ENCODE results near the gene BRDT. TPM values are rescaled to one million over a fixed set of nuclear protein-coding genes. Genes with fewer than 3 reads are reported as not detected.

Gene BRDT
- not detected for total RNA-seq
- polyA plus RNA-seq, result not detected

- H3K36me3 ChIP-seq (ENCODE audit: control insufficient read depth, insufficient read depth, low read length), result no peaks in the 10 kb centered on the region
- no peak for ATAC-seq (ENCODE audit: low read depth in 2 of 2)
- no peaks in the 10 kb centered on the region for H3K9me3 ChIP-seq (ENCODE audit: control insufficient read depth in 2 of 2, low read length in 2 of 2)
- H3K27me3 Mint-ChIP-seq, result peaks cover 6% of the 10 kb centered on the region
- H3K9me3 Mint-ChIP-seq, result peaks cover 0 to 7% (median 3%) of the 10 kb centered on the region in 7 donors
- H3K27ac Mint-ChIP-seq, result peak within 1 kb of the TSS; percentile 0 to 86 (median 84)
- no peaks in the 10 kb centered on the region for H3K27me3 ChIP-seq (ENCODE audit: control insufficient read depth, insufficient read depth, low read length)
- peaks cover 9% of the 10 kb centered on the region for H3K4me1 ChIP-seq (ENCODE audit: control insufficient read depth, insufficient read depth, low read length, poor library complexity, severe bottlenecking)
- no peak for DNase-seq
- peak within 1 kb of the TSS; percentile 68 for H3K4me3 ChIP-seq (ENCODE audit: low read depth, low read length)
- H3K4me1 Mint-ChIP-seq, result peaks cover 8 to 19% (median 18%) of the 10 kb centered on the region in 4 donors
- no peaks in the 10 kb centered on the region for H3K36me3 Mint-ChIP-seq
- H3K27ac ChIP-seq (ENCODE audit: insufficient read depth, low read length, poor library complexity, severe bottlenecking), result peak within 1 kb of the TSS; percentile 60
- peak within 1 kb of the TSS; percentile 33 to 91 (median 66) for H3K4me3 Mint-ChIP-seq
Measured at GRCh38 chr1:91949356-91949699, at the start of gene BRDT. Gene BRDT, plus strand, starts transcription at chr1:91949401. Its CDS starts 13,354 bp downstream, at chr1:91962755.

GRCh38 chr1:91900562-91900961 lies 48.6 kb upstream of the BRDT start:
- no peaks in the 10 kb centered on the region for H3K27me3 ChIP-seq (ENCODE audit: control insufficient read depth, insufficient read depth, low read length)
- H3K27ac Mint-ChIP-seq, result no peak overlapping the region
- peaks cover 32% of the 10 kb centered on the region for H3K27me3 Mint-ChIP-seq
- no peak overlapping the region for H3K4me3 Mint-ChIP-seq
- no peak overlapping the region for H3K4me3 ChIP-seq (ENCODE audit: low read depth, low read length)
- H3K36me3 ChIP-seq (ENCODE audit: control insufficient read depth, insufficient read depth, low read length), result no peaks in the 10 kb centered on the region
- DNase-seq (no peak), ATAC-seq (ENCODE audit: low read depth in 2 of 2) (no peak)
- H3K36me3 Mint-ChIP-seq, result no peaks in the 10 kb centered on the region
- no peaks in the 10 kb centered on the region for H3K9me3 Mint-ChIP-seq
- H3K9me3 ChIP-seq (ENCODE audit: control insufficient read depth in 2 of 2, low read length in 2 of 2), result no peaks in the 10 kb centered on the region
- H3K4me1 ChIP-seq (ENCODE audit: control insufficient read depth, insufficient read depth, low read length, poor library complexity, severe bottlenecking), result no peaks in the 10 kb centered on the region
- peaks cover 0 to 5% (median under 1%) of the 10 kb centered on the region in 4 donors for H3K4me1 Mint-ChIP-seq
- H3K27ac ChIP-seq (ENCODE audit: insufficient read depth, low read length, poor library complexity, severe bottlenecking), result no peak overlapping the region

- Histone ChIP-seq H3K36me3 (ENCODE audit: control insufficient read depth, insufficient read depth, low read length) (no peaks in the 10 kb centered on the region), H3K9me3 (ENCODE audit: control insufficient read depth in 2 of 2, low read length in 2 of 2) (no peaks in the 10 kb centered on the region), H3K27me3 (ENCODE audit: control insufficient read depth, insufficient read depth, low read length) (no peaks in the 10 kb centered on the region), H3K4me3 (ENCODE audit: low read depth, low read length) (no peak overlapping the region), H3K27ac (ENCODE audit: insufficient read depth, low read length, poor library complexity, severe bottlenecking) (no peak overlapping the region), H3K4me1 (ENCODE audit: control insufficient read depth, insufficient read depth, low read length, poor library complexity, severe bottlenecking) (no peaks in the 10 kb centered on the region)
- no peaks in the 10 kb centered on the region for H3K9me3 Mint-ChIP-seq
- no peak for DNase-seq
- peaks cover 32% of the 10 kb centered on the region for H3K27me3 Mint-ChIP-seq
- peaks cover 0 to 2% (median 0%) of the 10 kb centered on the region in 4 donors for H3K4me1 Mint-ChIP-seq
- H3K4me3 Mint-ChIP-seq, result no peak overlapping the region
- ATAC-seq (ENCODE audit: low read depth in 2 of 2), result no peak
- H3K36me3 Mint-ChIP-seq, result no peaks in the 10 kb centered on the region
- no peak overlapping the region for H3K27ac Mint-ChIP-seq
Measured at GRCh38 chr1:91901231-91901630, 48.0 kb upstream of the BRDT start.

GRCh38 chr1:91912266-91912665 lies 36.9 kb upstream of the BRDT start:
- Histone ChIP-seq H3K9me3 (ENCODE audit: control insufficient read depth in 2 of 2, low read length in 2 of 2) (no peaks in the 10 kb centered on the region), H3K27me3 (ENCODE audit: control insufficient read depth, insufficient read depth, low read length) (no peaks in the 10 kb centered on the region), H3K4me1 (ENCODE audit: control insufficient read depth, insufficient read depth, low read length, poor library complexity, severe bottlenecking) (no peaks in the 10 kb centered on the region), H3K4me3 (ENCODE audit: low read depth, low read length) (no peak overlapping the region), H3K27ac (ENCODE audit: insufficient read depth, low read length, poor library complexity, severe bottlenecking) (no peak overlapping the region), H3K36me3 (ENCODE audit: control insufficient read depth, insufficient read depth, low read length) (no peaks in the 10 kb centered on the region)
- H3K27me3 Mint-ChIP-seq, result peaks cover 8% of the 10 kb centered on the region
- H3K9me3 Mint-ChIP-seq, result peaks cover 0 to 3% (median 0%) of the 10 kb centered on the region in 7 donors
- DNase-seq, result no peak
- no peaks in the 10 kb centered on the region for H3K36me3 Mint-ChIP-seq
- H3K4me1 Mint-ChIP-seq, result no peaks in the 10 kb centered on the region
- H3K4me3 Mint-ChIP-seq, result no peak overlapping the region
- no peak overlapping the region for H3K27ac Mint-ChIP-seq
- no peak for ATAC-seq (ENCODE audit: low read depth in 2 of 2)

GRCh38 chr1:91913018-91913417 lies 36.2 kb upstream of the BRDT start:
- Histone ChIP-seq H3K9me3 (ENCODE audit: control insufficient read depth in 2 of 2, low read length in 2 of 2) (no peaks in the 10 kb centered on the region), H3K27ac (ENCODE audit: insufficient read depth, low read length, poor library complexity, severe bottlenecking) (no peak overlapping the region), H3K27me3 (ENCODE audit: control insufficient read depth, insufficient read depth, low read length) (no peaks in the 10 kb centered on the region), H3K36me3 (ENCODE audit: control insufficient read depth, insufficient read depth, low read length) (no peaks in the 10 kb centered on the region), H3K4me1 (ENCODE audit: control insufficient read depth, insufficient read depth, low read length, poor library complexity, severe bottlenecking) (no peaks in the 10 kb centered on the region), H3K4me3 (ENCODE audit: low read depth, low read length) (no peak overlapping the region)
- no peak overlapping the region for H3K27ac Mint-ChIP-seq
- H3K4me1 Mint-ChIP-seq, result no peaks in the 10 kb centered on the region
- no peak for ATAC-seq (ENCODE audit: low read depth in 2 of 2)
- H3K27me3 Mint-ChIP-seq, result peaks cover 8% of the 10 kb centered on the region
- no peaks in the 10 kb centered on the region for H3K36me3 Mint-ChIP-seq
- DNase-seq, result no peak
- H3K9me3 Mint-ChIP-seq, result peaks cover 0 to 3% (median 0%) of the 10 kb centered on the region in 7 donors
- H3K4me3 Mint-ChIP-seq, result no peak overlapping the region

GRCh38 chr1:91916046-91916445 lies 33.2 kb upstream of the BRDT start:
- Mint-ChIP-seq H3K36me3 (no peaks in the 10 kb centered on the region), H3K4me3 (no peak overlapping the region), H3K27me3 (peaks cover 8% of the 10 kb centered on the region), H3K27ac (no peak overlapping the region), H3K9me3 (peaks cover 0 to 3% (median 0%) of the 10 kb centered on the region in 7 donors), H3K4me1 (no peaks in the 10 kb centered on the region)
- Histone ChIP-seq H3K27me3 (ENCODE audit: control insufficient read depth, insufficient read depth, low read length) (no peaks in the 10 kb centered on the region), H3K36me3 (ENCODE audit: control insufficient read depth, insufficient read depth, low read length) (no peaks in the 10 kb centered on the region), H3K9me3 (ENCODE audit: control insufficient read depth in 2 of 2, low read length in 2 of 2) (no peaks in the 10 kb centered on the region), H3K4me1 (ENCODE audit: control insufficient read depth, insufficient read depth, low read length, poor library complexity, severe bottlenecking) (no peaks in the 10 kb centered on the region), H3K27ac (ENCODE audit: insufficient read depth, low read length, poor library complexity, severe bottlenecking) (no peak overlapping the region), H3K4me3 (ENCODE audit: low read depth, low read length) (no peak overlapping the region)
- DNase-seq (no peak), ATAC-seq (ENCODE audit: low read depth in 2 of 2) (no peak)

- no peaks in the 10 kb centered on the region for H3K27me3 ChIP-seq (ENCODE audit: control insufficient read depth, insufficient read depth, low read length)
- Mint-ChIP-seq H3K9me3 (peaks cover 0 to 3% (median 0%) of the 10 kb centered on the region in 7 donors), H3K27ac (no peak overlapping the region), H3K4me3 (no peak overlapping the region), H3K4me1 (no peaks in the 10 kb centered on the region), H3K36me3 (no peaks in the 10 kb centered on the region), H3K27me3 (peaks cover 8% of the 10 kb centered on the region)
- no peak overlapping the region for H3K4me3 ChIP-seq (ENCODE audit: low read depth, low read length)
- no peak overlapping the region for H3K27ac ChIP-seq (ENCODE audit: insufficient read depth, low read length, poor library complexity, severe bottlenecking)
- no peaks in the 10 kb centered on the region for H3K36me3 ChIP-seq (ENCODE audit: control insufficient read depth, insufficient read depth, low read length)
- no peaks in the 10 kb centered on the region for H3K9me3 ChIP-seq (ENCODE audit: control insufficient read depth in 2 of 2, low read length in 2 of 2)
- H3K4me1 ChIP-seq (ENCODE audit: control insufficient read depth, insufficient read depth, low read length, poor library complexity, severe bottlenecking), result no peaks in the 10 kb centered on the region
- DNase-seq (no peak), ATAC-seq (ENCODE audit: low read depth in 2 of 2) (no peak)
Measured at GRCh38 chr1:91916811-91917460, 32.3 kb upstream of the BRDT start.

GRCh38 chr1:91919962-91920361 lies 29.2 kb upstream of the BRDT start:
- no peaks in the 10 kb centered on the region for H3K36me3 ChIP-seq (ENCODE audit: control insufficient read depth, insufficient read depth, low read length)
- no peaks in the 10 kb centered on the region for H3K27me3 ChIP-seq (ENCODE audit: control insufficient read depth, insufficient read depth, low read length)
- Mint-ChIP-seq H3K4me3 (no peak overlapping the region), H3K4me1 (no peaks in the 10 kb centered on the region), H3K9me3 (peaks cover 0 to 2% (median 0%) of the 10 kb centered on the region in 7 donors), H3K27me3 (peaks cover 9% of the 10 kb centered on the region), H3K36me3 (no peaks in the 10 kb centered on the region), H3K27ac (no peak overlapping the region)
- no peak for DNase-seq
- H3K4me1 ChIP-seq (ENCODE audit: control insufficient read depth, insufficient read depth, low read length, poor library complexity, severe bottlenecking), result no peaks in the 10 kb centered on the region
- no peaks in the 10 kb centered on the region for H3K9me3 ChIP-seq (ENCODE audit: control insufficient read depth in 2 of 2, low read length in 2 of 2)
- H3K27ac ChIP-seq (ENCODE audit: insufficient read depth, low read length, poor library complexity, severe bottlenecking), result no peak overlapping the region
- H3K4me3 ChIP-seq (ENCODE audit: low read depth, low read length), result no peak overlapping the region
- ATAC-seq (ENCODE audit: low read depth in 2 of 2), result no peak

All from CD4-positive, CD25-positive, alpha-beta regulatory T cell (primary cell).